GM23338 (cell line): Measurements from ENCODE around the gene GFRA4. TPM values are rescaled to one million over a fixed set of nuclear protein-coding genes. Genes with fewer than 3 reads are reported as not detected.

ENCODE experiments used
- ATAC-seq: fragments of 200-7000 bp; cut with Tn5 transposase; 3 replicates; pipeline ENCODE4 v1.9.1; 2020
- DNase-seq: peaks from one replicate; pipeline ENCODE4 v3.0.0-alpha.2; 2015; ENCODE audit warnings: low spot score
- H2AFZ ChIP-seq: fragments of 200-600 bp; sonication (generic); 2 replicates; pipeline ENCODE4 v1.8.0; 2016; ENCODE audit warnings: antibody characterized with exemption, mild to moderate bottlenecking, moderate library complexity
- H3F3A ChIP-seq: fragments of 200-600 bp; sonication (generic); replicated peaks from 2 replicates; pipeline ENCODE4 v1.8.0; 2017; ENCODE audit warnings: antibody characterized with exemption, mixed run types, low read depth
- H3K27ac ChIP-seq: fragments of 200-600 bp; sonication (generic); 2 replicates; pipeline ENCODE4 v1.6.1; 2016; ENCODE audit warnings: low read depth
- H3K27me3 ChIP-seq: fragments of 200-600 bp; sonication (generic); 2 replicates; pipeline ENCODE4 v1.8.0; 2016; ENCODE audit warnings: mild to moderate bottlenecking, mixed run types, moderate library complexity; ENCODE audit not compliant: insufficient read depth
- H3K36me3 ChIP-seq: fragments of 200-600 bp; sonication (generic); 2 replicates; pipeline ENCODE4 v1.8.0; 2016; ENCODE audit warnings: mild to moderate bottlenecking; ENCODE audit not compliant: insufficient read depth
- H3K4me1 ChIP-seq: fragments of 200-600 bp; sonication (generic); 2 replicates; pipeline ENCODE4 v1.8.0; 2016; ENCODE audit warnings: mild to moderate bottlenecking, moderate library complexity; ENCODE audit not compliant: insufficient read depth
- H3K4me2 ChIP-seq: fragments of 200-600 bp; sonication (generic); 2 replicates; pipeline ENCODE4 v1.7.1; 2017; ENCODE audit warnings: mixed run types
- H3K4me3 ChIP-seq: fragments of 200-600 bp; sonication (generic); 2 replicates; pipeline ENCODE4 v1.6.1; 2016; ENCODE audit warnings: mixed run types
- H3K79me2 ChIP-seq: fragments of 200-600 bp; sonication (generic); replicated peaks from 2 replicates; pipeline ENCODE4 v1.8.0; 2017; ENCODE audit warnings: mild to moderate bottlenecking; ENCODE audit not compliant: insufficient read depth
- H3K9me2 ChIP-seq: fragments of 200-600 bp; sonication (generic); 2 replicates; pipeline ENCODE4 v1.8.0; 2017; ENCODE audit not compliant: insufficient read depth
- H4K20me1 ChIP-seq: fragments of 200-600 bp; sonication (generic); replicated peaks from 2 replicates; pipeline ENCODE4 v1.8.0; 2017; ENCODE audit warnings: mild to moderate bottlenecking; ENCODE audit not compliant: insufficient read depth
- H3K27ac Mint-ChIP-seq: 2 replicates; pipeline ENCODE4 v1.8.0; 2020; ENCODE audit warnings: inconsistent platforms, mild to moderate bottlenecking, moderate library complexity, mixed read lengths
- H3K27me3 Mint-ChIP-seq: 3 replicates; pipeline ENCODE4 v1.8.0; 2022; ENCODE audit warnings: low read depth, mild to moderate bottlenecking, moderate library complexity, mixed read lengths, inconsistent platforms; ENCODE audit not compliant: insufficient read depth, poor library complexity
- H3K36me3 Mint-ChIP-seq: 3 replicates; pipeline ENCODE4 v1.8.0; 2021; ENCODE audit warnings: low read depth, mild to moderate bottlenecking, inconsistent platforms, moderate library complexity, mixed read lengths
- H3K4me1 Mint-ChIP-seq: 3 replicates; pipeline ENCODE4 v1.8.0; 2020; ENCODE audit warnings: mild to moderate bottlenecking, inconsistent platforms, mixed read lengths
- H3K4me3 Mint-ChIP-seq: 3 replicates; pipeline ENCODE4 v1.8.0; 2021; ENCODE audit warnings: moderate library complexity, mild to moderate bottlenecking, inconsistent platforms, mixed read lengths
- H3K9me3 Mint-ChIP-seq: 3 replicates; pipeline ENCODE4 v1.8.0; 2020; ENCODE audit warnings: moderate library complexity, mild to moderate bottlenecking, inconsistent platforms, mixed read lengths
- CREB1 ChIP-seq: fragments of 250-450 bp; sonication (Bioruptor Pico); IDR thresholded peaks from 2 replicates; pipeline ENCODE4 v1.5.0; 2020; ENCODE audit warnings: low read depth, mild to moderate bottlenecking, moderate library complexity
- EZH2 ChIP-seq: fragments of 200-600 bp; sonication (generic); IDR thresholded peaks from one replicate; pipeline ENCODE4 v1.8.0; 2017; ENCODE audit warnings: antibody characterized with exemption, mild to moderate bottlenecking, low read depth; ENCODE audit not compliant: unreplicated experiment
- EZH2phosphoT487 ChIP-seq: fragments of 200-600 bp; sonication (generic); IDR thresholded peaks from one replicate; pipeline ENCODE4 v1.8.1; 2018; ENCODE audit warnings: antibody characterized with exemption; ENCODE audit not compliant: unreplicated experiment
- JUNB ChIP-seq: IDR thresholded peaks from one replicate; pipeline ENCODE4 v1.6.1; 2016; ENCODE audit warnings: antibody characterized with exemption; ENCODE audit not compliant: unreplicated experiment
- NANOG ChIP-seq: IDR thresholded peaks from 2 replicates; pipeline ENCODE4 v1.6.1; 2016; ENCODE audit warnings: antibody characterized with exemption, borderline replicate concordance
- STAT1 ChIP-seq: IDR thresholded peaks from one replicate; pipeline ENCODE4 v1.6.1; 2016; ENCODE audit warnings: antibody characterized with exemption; ENCODE audit not compliant: unreplicated experiment
- ZNF114 ChIP-seq: fragments of 250-450 bp; sonication (Bioruptor Pico); IDR thresholded peaks from 2 replicates; pipeline ENCODE4 v1.5.0; 2020; ENCODE audit warnings: mild to moderate bottlenecking, moderate library complexity
- polyA plus RNA-seq: library from polyadenylated mRNA; unstranded; fragments of >200 nt; fragmentation: Nextera tagmentation; extraction: Ambion mirVana; gene quantifications from 2 replicates; pipeline ENCODE4 v1.2.1, GENCODE V29; 2016
- total RNA-seq: library from RNA; depleted of rRNA; stranded (reverse); fragments of >200 nt; shearing (Covaris generic); gene quantifications from 2 replicates; pipeline ENCODE4 v1.2.3, GENCODE V29; 2014
- TF ChIP-seq, protein P1 (sequence below): IDR thresholded peaks from one replicate; pipeline ENCODE4 v1.6.1; 2018; ENCODE audit warnings: antibody characterized with exemption; ENCODE audit not compliant: unreplicated experiment
- TF ChIP-seq, protein P2 (sequence below), 2 experiments: fragments of 200-600 bp in 1 of 2; sonication (generic) in 1 of 2; conservative IDR thresholded peaks; 2 replicates each; pipeline versions ENCODE4 v1.5.1 to v1.6.1; 2016 to 2017; ENCODE audit warnings: antibody characterized with exemption in 2 of 2, low read depth in 2 of 2, mild to moderate bottlenecking in 2 of 2, moderate library complexity in 1 of 2

The GFRA4 gene
- total and polyA plus RNA-seq, 2 experiments from 2014 or later, result not detected

DNA sequence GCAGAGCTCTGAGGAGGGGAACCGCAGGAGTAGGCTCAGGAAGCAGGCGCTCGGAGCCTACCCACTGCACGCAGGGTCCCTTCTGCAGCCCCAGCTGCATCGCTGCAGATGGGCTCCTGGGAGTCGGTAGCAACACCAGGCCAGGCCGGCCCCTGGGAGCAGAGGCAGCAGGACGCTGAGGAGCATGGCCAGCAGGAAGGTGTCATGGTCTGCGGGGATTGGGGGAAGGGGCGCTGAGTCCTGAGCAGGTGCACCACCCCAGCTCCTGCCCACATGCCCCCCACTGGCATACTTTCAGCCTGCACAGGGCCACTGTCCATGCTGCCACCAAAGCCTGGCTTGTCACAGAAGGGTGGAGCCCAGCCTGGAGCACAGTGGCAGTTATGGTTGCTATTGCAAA is 7.7 kb upstream of the GFRA4 start:
- Histone ChIP-seq H2AFZ (no peak overlapping the region), H4K20me1 (no peaks in the 10 kb centered on the region), H3K27ac (no peak overlapping the region), H3K27me3 (peaks cover 45% of the 10 kb centered on the region), H3K36me3 (no peaks in the 10 kb centered on the region), H3K4me1 (peaks cover 8% of the 10 kb centered on the region; the same call in 1 of the 2 replicates), H3K79me2 (no peaks in the 10 kb centered on the region), H3F3A (peaks cover 3% of the 10 kb centered on the region; the same call in 1 of the 2 replicates), H3K4me2 (no peak overlapping the region), H3K4me3 (no peak overlapping the region), H3K9me2 (no peaks in the 10 kb centered on the region)
- H3K27ac Mint-ChIP-seq, result no peak overlapping the region
- H3K9me3 Mint-ChIP-seq, result no peaks in the 10 kb centered on the region; the same call in 2 of the 3 replicates
- ATAC-seq (no peak), DNase-seq (no peak)
- H3K36me3 Mint-ChIP-seq, result no peaks in the 10 kb centered on the region
- TF ChIP-seq JUNB (no peak), NANOG (no peak), ZNF114 (CRISPR knock-in tag) (no peak), EZH2phosphoT487 (no peak), CREB1 (no peak), EZH2 (no peak)
- no peak overlapping the region; the same call in 2 of the 3 replicates for H3K4me3 Mint-ChIP-seq
- peaks cover 32% of the 10 kb centered on the region for H3K4me1 Mint-ChIP-seq
- H3K27me3 Mint-ChIP-seq, result peaks cover 23% of the 10 kb centered on the region

DNA sequence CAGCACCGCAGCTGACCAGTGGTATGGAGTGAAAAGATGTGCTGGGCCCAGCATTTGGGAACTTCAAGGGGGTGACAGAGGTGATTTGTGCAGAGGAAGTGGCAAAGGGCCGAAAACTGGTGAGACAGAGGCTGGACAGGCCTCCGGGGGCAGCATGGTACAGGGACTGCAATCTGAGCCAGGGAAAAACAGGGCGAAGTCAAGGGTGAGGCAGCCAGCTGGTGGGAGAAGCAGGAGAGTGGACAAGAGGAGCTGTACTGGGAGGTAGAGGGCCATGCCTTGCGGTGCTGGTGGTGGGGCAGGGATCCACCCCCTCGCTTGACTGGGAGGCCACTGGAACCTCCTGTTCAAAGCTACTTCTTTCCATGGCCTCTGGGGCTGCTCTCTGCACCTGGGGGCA is 7.3 kb upstream of the GFRA4 start:
- peak; percentile 4; the same call in 2 of the 3 replicates for ATAC-seq

More for the DNA sequence above, 7.3 kb upstream of the GFRA4 start:
- Mint-ChIP-seq H3K27me3 (peaks cover 23% of the 10 kb centered on the region), H3K36me3 (no peaks in the 10 kb centered on the region), H3K27ac (no peak overlapping the region), H3K4me3 (no peak overlapping the region), H3K4me1 (peaks cover 31% of the 10 kb centered on the region), H3K9me3 (no peaks in the 10 kb centered on the region; the same call in 2 of the 3 replicates)
- H3K4me1 ChIP-seq, result peaks cover 8% of the 10 kb centered on the region; the same call in 1 of the 2 replicates
- H3K4me2 ChIP-seq, result no peak overlapping the region
- H3K79me2 ChIP-seq, result no peaks in the 10 kb centered on the region
- H2AFZ ChIP-seq, result no peak overlapping the region
- peaks cover 3% of the 10 kb centered on the region; the same call in 1 of the 2 replicates for H3F3A ChIP-seq
- H3K4me3 ChIP-seq, result no peak overlapping the region
- H3K36me3 ChIP-seq, result no peaks in the 10 kb centered on the region
- H3K27ac ChIP-seq, result no peak overlapping the region
- peak; percentile 44 for DNase-seq
- H4K20me1 ChIP-seq, result no peaks in the 10 kb centered on the region
- TF ChIP-seq STAT1 (no peak), JUNB (no peak), EZH2 (no peak), NANOG (no peak)
- TF ChIP-seq, protein P1, sequence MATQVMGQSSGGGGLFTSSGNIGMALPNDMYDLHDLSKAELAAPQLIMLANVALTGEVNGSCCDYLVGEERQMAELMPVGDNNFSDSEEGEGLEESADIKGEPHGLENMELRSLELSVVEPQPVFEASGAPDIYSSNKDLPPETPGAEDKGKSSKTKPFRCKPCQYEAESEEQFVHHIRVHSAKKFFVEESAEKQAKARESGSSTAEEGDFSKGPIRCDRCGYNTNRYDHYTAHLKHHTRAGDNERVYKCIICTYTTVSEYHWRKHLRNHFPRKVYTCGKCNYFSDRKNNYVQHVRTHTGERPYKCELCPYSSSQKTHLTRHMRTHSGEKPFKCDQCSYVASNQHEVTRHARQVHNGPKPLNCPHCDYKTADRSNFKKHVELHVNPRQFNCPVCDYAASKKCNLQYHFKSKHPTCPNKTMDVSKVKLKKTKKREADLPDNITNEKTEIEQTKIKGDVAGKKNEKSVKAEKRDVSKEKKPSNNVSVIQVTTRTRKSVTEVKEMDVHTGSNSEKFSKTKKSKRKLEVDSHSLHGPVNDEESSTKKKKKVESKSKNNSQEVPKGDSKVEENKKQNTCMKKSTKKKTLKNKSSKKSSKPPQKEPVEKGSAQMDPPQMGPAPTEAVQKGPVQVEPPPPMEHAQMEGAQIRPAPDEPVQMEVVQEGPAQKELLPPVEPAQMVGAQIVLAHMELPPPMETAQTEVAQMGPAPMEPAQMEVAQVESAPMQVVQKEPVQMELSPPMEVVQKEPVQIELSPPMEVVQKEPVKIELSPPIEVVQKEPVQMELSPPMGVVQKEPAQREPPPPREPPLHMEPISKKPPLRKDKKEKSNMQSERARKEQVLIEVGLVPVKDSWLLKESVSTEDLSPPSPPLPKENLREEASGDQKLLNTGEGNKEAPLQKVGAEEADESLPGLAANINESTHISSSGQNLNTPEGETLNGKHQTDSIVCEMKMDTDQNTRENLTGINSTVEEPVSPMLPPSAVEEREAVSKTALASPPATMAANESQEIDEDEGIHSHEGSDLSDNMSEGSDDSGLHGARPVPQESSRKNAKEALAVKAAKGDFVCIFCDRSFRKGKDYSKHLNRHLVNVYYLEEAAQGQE, result no peak
- TF ChIP-seq, protein P2, sequence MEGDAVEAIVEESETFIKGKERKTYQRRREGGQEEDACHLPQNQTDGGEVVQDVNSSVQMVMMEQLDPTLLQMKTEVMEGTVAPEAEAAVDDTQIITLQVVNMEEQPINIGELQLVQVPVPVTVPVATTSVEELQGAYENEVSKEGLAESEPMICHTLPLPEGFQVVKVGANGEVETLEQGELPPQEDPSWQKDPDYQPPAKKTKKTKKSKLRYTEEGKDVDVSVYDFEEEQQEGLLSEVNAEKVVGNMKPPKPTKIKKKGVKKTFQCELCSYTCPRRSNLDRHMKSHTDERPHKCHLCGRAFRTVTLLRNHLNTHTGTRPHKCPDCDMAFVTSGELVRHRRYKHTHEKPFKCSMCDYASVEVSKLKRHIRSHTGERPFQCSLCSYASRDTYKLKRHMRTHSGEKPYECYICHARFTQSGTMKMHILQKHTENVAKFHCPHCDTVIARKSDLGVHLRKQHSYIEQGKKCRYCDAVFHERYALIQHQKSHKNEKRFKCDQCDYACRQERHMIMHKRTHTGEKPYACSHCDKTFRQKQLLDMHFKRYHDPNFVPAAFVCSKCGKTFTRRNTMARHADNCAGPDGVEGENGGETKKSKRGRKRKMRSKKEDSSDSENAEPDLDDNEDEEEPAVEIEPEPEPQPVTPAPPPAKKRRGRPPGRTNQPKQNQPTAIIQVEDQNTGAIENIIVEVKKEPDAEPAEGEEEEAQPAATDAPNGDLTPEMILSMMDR (conservative IDR thresholded peaks at IDR 0.05; ENCODE audit: low read depth in 2 of 2), result peak; percentile 40 to 50; a peak in 3 of 4 replicates
- peaks cover 45% of the 10 kb centered on the region for H3K27me3 ChIP-seq
- no peaks in the 10 kb centered on the region for H3K9me2 ChIP-seq
